ENCODE results near the gene NOL8.

- TF ChIP-seq CTCF (IDR thresholded peaks at IDR 0.05) (no peak), POLR2AphosphoS5 (IDR thresholded peaks at IDR 0.05; ENCODE audit: low read depth, low read length) (no peak), SIN3A (IDR thresholded peaks at IDR 0.05; ENCODE audit: borderline replicate concordance, insufficient read depth, low read depth, low read length) (no peak), TCF7L2 (IDR thresholded peaks at IDR 0.05; ENCODE audit: low read depth, low read length) (no peak)
- TF ChIP-seq, protein P1, sequence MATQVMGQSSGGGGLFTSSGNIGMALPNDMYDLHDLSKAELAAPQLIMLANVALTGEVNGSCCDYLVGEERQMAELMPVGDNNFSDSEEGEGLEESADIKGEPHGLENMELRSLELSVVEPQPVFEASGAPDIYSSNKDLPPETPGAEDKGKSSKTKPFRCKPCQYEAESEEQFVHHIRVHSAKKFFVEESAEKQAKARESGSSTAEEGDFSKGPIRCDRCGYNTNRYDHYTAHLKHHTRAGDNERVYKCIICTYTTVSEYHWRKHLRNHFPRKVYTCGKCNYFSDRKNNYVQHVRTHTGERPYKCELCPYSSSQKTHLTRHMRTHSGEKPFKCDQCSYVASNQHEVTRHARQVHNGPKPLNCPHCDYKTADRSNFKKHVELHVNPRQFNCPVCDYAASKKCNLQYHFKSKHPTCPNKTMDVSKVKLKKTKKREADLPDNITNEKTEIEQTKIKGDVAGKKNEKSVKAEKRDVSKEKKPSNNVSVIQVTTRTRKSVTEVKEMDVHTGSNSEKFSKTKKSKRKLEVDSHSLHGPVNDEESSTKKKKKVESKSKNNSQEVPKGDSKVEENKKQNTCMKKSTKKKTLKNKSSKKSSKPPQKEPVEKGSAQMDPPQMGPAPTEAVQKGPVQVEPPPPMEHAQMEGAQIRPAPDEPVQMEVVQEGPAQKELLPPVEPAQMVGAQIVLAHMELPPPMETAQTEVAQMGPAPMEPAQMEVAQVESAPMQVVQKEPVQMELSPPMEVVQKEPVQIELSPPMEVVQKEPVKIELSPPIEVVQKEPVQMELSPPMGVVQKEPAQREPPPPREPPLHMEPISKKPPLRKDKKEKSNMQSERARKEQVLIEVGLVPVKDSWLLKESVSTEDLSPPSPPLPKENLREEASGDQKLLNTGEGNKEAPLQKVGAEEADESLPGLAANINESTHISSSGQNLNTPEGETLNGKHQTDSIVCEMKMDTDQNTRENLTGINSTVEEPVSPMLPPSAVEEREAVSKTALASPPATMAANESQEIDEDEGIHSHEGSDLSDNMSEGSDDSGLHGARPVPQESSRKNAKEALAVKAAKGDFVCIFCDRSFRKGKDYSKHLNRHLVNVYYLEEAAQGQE (IDR thresholded peaks at IDR 0.05; ENCODE audit: insufficient read depth in 1 of 2, low read depth in 2 of 2, low read length in 1 of 2): no peak
Measured at GRCh38 chr9:92333282-92333634, 8.1 kb upstream of the NOL8 start.

All from Panc1 (cell line).